Cardiac septum (tissue), 1 donor: ENCODE results near the gene CA5A. TPM values are rescaled to one million over a fixed set of nuclear protein-coding genes. Genes with fewer than 3 reads are reported as not detected.

Source experiments
- DNase-seq: peaks from one replicate; pipeline ENCODE4 v3.0.0-alpha.2; 2020; ENCODE audit warnings: low spot score
- intact Hi-C: fragments of 100-400 bp; cut with DNase I; formaldehyde crosslinking; loops from one replicate; pipeline ENCODE4 v1.14.0; 2022
- total RNA-seq: library from RNA; stranded (reverse); fragmentation: NEBNext Ultra II Directional; extraction: Animal tissue kit (Norgen Biotek cat#: 25700); gene quantifications from one replicate; pipeline ENCODE4 v1.2.1, GENCODE V29; 2021
- donor health status: DM: no; HTN: no; CAD: no.

Gene CA5A
- total RNA-seq, 1 donor from 2014 or later = not detected

DNA sequence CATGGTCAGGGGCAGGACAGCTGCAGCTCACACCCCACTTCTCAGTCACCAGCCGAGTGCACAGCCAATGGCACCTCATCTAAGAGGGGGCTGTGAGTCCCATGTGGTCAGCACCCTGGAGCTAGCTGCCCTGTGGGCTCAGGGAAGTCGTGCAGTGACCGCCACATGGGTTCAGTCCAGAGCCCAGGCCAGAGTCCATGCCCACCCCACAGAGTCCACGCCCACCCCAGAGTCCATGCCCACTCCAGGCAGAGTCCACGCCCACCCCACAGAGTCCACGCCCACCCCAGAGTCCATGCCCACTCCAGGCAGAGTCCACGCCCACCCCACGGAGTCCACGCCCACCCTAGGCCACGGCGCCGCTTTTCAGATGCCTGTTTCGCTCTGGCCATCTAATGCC is 91.1 kb downstream of the CA5A start:
- intact Hi-C loops = no loop called here
- no peak for DNase-seq

GRCh38 chr16:87844809-87845208 is 91.5 kb downstream of the CA5A start:
- no peak for DNase-seq
- intact Hi-C loops = no loop called here

GRCh38 chr16:87844120-87844733 is 92.1 kb downstream of the CA5A start:
- intact Hi-C loops = no loop called here
- no peak for DNase-seq

DNA sequence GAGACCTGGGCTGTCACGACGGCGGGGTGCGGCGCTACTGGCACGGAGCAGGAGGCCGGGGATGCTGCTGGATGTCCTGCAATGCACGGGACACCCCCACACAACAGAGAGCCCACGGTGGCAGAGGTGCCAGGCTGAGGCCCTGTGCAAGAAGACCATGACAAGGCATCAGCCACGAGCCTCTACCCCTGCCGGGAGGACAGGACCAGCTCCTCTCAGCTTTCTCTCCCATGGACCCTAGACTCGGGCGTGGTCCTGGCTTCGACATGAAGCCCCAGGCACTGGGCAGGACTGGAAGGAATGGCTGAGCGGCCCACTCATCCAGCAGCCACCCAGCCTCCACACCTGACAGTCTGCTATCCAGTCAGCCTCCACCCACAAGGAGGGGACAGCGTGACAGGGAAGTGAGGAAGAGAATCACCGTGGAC is 92.6 kb downstream of the CA5A start:
- no peak for DNase-seq
- intact Hi-C loops = no loop called here

DNA sequence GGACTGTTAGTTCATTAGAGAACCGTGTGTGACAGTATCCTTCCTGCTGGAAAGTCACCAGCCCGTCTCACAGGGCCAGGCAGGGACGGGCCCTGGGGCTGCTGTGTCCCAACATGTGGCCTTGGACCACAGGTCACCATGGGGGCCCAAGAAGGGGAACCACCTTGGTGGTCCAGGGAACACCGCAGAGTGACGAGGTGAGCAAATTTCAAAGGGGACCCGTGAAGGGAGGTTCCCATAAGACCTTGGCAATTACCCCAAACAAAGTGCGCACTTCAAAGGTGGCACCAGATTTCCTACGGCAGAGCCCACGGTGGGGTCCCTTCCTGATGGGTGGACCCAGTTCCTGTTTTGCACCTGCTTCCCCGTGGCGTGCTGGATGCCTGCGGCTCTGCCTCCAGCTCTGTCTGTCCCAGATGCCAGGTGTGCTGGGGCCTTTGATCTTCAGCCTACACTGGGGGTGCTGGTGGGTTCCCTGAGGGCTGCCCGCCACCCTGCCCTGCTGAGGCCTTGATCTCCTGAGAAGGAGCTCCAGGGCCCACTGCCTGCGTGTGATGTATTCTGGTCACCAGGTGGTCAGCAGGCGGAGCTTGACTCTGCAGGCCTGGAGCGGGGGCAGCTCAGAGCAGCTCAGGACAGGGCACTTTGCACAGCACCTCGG is 94.0 kb downstream of the CA5A start:
- intact Hi-C loops = no loop called here
- DNase-seq = no peak

- DNase-seq = no peak
- intact Hi-C loops = no loop called here
These were observed 94.8 kb downstream of the CA5A start for GRCh38 chr16:87841340-87842208.

DNA sequence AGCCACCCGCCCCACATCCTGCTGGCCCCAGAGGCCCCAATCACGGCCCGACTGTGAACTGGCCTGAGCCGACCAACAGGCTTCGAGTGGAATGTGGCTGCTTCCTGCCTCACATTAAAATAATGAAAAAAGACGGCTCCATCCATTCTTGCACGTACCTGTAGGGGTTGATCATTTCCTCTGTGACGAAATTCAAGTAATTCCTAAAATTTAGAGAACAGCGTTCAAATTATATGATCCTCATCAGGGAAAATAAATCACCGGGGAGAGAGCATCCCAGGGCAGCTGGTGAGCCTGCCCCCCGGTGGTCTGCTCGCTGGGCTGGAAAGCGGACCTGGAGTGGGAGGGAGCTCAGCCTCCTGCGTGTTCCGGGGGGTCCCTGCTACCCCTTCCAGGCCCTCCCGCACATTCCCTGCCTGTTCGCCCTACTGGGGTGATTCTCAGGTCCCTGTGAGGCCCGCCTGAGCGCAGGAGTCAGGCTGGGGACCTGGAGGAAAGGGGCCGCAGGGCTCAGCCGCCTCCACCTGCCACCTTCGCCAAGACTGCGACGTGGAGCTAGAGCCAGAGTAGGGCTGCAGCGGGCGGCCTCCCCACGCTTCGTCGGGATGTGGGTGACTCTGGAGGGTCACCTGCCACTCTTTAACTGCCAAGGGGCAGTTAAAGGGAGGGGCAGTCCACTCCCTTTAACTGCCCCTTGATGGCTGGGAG is 95.9 kb downstream of the CA5A start:
- no peak for DNase-seq
- intact Hi-C loops = no loop called here

DNA sequence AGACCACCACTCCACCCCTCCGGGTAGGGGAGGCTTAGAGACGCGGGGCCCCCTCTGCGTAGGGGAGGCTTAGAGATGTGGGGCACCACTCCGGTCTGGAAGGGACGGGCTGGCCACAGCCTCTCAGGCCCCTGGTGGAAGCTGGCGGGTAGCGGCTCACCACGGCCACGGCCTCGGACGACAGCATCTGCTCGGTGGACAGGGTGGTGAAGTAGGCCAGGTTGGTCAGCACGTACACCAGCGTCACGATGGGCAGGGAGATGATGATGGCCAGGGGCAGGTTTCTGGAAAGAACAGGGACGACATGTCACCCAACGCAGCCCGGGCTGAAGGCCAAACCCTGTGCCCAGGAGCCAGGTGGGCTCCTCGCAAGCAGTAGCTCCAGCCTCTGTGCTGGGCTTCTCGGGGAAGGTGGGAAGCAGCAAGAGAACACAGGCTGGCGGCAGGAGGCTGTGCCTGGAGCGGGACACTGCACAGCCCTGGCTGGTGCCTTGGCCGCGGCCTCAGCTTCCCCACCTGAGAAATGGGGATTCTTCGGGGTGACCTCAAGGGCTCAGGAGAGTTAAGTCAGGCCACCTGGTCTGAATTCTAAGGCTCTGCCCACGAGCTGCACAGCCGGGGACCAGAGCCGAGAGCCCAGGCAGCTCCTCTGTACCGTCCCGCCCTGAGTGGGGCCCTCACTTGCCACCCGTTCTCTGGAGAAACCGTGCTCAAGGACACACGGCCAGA is 96.6 kb downstream of the CA5A start:
- DNase-seq = no peak
- intact Hi-C loops = no loop called here

GRCh38 chr16:87838643-87839541 is 97.4 kb downstream of the CA5A start:
- intact Hi-C loops = no loop called here
- DNase-seq = no peak

Other genes with a start within 250 kb of the CA5A start
- 12.6 TPM for gene KLHDC4, start 170.5 kb downstream of the CA5A start, total RNA-seq
- gene SLC7A5, start 67.0 kb downstream of the CA5A start, total RNA-seq = 8.2 TPM
- 18.4 TPM for gene BANP, start 14.9 kb upstream of the CA5A start, total RNA-seq